ENCODE results near the gene PTHLH.

PTHLH gene

DNA sequence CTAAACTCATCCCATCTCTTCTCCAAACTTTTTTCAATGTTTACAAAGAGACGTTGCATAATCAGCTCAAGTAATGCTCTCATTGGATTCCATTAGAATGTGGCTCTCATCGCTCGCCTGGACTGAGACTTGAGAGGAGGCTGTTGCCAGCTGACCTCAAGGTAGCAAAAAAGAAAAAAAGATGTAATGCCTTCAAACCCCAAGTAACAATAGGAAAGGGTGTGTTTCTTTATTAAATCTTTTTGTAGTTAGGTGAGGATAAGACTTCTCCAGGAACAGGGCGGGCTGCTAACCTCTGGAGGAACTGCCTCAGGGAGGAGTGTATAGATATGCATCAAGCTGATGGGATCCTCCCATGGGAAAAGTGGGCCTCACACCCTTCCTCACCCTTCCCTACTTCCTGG is 956 bp upstream of the PTHLH start:
- DNase-seq, result no peak

DNA sequence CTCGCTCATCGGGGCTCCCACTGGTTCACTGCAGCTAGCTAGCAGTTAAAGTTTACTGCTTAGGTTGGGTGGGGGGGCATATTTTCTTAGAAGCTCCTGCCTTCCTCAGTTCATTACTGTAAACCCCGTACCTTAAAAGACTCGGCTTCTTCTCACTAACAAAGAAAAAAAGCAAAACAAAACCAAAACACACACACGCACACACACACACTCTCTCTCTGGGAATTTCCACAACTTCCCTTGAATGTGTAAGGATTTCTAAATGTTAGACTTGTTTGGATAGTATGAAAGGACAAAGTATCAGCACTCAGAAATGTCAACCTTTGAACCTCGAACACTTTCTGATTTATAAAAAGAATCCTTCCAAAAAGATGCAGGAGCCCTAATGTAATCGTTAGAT is 927 bp downstream of the PTHLH start:
- no peak for DNase-seq

DNA sequence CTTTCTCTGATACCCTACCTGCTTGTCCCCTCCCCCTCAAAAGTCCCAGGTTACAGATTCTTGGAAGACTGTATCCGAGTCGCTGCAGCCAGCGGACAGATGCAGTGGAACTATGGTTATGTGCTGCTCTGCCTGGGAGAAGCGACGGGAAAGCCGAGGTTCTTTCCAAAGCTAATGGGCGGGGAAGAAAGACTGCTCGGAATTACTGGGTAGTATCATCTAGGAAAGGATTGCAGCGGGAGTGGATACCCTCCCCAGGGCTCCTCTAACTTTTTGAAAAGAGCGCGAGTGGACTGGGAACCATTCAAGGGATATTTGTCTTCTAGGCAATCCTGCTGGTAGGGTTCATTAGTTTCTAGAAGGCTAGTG is 1.4 kb downstream of the PTHLH start:
- peak; percentile 83 for DNase-seq

DNA sequence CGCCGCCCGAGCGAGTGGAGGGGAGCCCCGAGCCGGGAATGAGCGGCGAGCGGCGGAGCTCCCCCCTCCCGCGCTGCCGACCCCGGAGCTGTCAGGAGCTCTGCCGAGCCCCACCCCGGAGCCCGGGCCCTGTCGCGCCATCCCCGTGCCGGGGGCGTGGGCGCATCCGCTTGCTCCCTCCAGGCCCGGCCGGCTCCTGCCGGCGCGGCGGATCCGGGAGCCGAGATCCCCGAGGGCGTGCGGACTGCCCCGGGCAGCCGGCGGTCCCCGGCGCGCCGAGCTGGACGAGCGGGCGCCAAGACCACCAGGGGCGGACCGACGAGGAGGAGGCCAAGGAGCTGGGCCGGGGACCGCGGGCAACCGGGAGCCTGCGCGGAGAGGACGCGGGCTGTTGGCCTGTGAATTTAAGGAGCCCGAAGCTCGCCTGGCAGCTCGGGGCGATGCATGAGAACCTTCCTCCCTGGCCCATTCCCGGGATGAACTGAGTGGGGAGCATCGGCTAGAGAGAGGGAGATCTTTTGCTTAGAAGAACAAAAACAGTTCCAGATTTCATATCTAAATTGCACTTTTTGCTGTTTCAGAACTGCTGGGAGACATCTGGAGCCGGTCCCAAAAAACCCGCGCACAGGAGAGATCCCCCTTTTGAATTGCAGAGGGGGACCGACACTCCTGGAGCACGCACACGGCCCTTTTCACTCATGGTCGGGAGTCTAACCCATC is 2.0 kb downstream of the PTHLH start:
- peak; percentile 79 for DNase-seq

DNA sequence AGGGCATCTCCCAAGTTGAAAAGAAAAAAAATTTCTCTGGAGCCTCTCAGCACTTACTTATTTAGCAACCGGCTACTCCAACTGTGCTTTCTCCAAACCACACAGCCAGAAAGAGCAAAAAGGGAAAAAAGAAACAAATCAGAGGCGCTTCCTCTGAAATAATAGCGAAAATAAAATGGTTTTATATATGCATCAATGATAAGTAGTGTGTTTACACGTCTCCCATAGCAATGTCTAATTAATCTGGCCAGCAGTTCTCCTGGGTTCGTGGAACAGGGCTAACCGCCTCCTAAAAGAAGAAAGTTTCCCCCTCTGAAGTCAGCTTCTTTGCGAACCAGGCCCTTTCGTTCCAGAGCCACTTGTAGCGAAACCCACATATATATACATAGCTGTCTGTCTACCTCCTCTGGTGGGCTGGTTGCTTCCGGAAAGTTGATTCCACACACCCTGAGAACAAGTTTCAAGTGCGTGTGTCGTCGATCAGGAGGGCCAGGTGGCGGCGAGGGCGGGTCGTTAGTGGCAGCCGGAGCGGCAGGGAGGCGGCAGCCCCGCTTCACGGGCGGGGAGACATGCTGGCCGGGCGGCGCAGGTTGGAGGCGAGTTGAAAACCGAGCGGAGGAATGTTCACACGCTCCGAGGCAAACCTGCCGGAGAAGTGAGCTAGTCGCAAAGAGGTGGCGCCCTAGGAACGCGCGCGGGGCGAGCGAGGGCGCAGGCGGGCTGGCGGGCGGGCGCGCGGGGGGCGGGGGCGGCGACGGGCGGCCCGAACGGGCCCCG is 2.7 kb downstream of the PTHLH start:
- peak; percentile 97 for DNase-seq

DNA sequence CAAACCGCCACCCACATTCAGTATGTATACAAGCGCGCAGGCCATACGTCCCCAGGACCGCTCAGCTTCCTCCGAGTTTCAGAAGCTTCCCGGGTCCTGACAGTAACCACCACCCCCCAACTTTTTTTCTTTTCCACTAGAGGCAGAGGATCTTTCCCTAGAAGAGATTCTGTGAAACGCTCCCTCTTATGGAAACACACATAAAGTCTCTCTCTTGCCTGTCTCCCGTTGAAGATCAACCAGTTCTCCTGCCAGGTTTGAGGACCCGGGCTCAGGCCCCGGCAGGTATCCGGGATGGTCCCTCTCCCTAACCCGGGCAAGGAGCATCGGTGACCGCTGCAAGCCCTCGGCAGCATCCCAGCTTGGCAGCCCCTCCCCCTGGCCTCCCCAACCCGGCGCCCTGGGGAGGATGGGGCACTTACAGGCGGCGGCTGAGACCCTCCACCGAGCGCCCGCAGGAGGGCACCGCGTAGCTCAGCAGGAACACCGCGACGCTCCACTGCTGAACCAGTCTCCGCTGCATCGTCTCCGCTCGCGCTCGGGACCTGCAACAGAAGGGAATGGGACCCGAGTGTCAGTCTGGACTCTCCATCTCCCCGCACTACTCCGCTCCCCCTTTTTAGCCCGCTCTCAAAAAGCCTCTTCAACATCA is 3.4 kb downstream of the PTHLH start:
- DNase-seq, result peak; percentile 80

DNA sequence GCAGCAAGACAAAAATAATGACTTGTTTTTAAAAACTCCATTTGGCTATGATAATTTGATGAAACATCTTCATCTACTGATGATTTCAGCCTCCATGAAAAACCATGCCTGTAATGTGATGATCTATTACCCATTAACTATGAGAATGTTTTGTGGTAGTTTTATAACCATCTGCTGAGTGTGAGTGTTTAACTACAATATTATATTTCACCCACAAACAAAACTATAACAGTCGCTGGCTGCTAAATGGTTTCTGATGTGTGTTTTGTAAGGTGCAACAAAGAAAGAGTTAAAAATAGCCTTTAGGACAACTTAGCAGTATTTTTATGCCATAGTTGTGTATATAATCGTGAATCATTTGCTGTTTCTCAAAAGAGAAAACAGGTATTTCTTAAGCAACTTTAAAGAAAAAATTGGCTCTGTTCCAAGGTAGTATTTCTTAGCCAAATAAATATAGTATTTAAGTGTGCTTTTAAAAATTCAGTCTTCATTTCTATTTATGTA is 4.9 kb downstream of the PTHLH start:
- DNase-seq, result no peak

DNA sequence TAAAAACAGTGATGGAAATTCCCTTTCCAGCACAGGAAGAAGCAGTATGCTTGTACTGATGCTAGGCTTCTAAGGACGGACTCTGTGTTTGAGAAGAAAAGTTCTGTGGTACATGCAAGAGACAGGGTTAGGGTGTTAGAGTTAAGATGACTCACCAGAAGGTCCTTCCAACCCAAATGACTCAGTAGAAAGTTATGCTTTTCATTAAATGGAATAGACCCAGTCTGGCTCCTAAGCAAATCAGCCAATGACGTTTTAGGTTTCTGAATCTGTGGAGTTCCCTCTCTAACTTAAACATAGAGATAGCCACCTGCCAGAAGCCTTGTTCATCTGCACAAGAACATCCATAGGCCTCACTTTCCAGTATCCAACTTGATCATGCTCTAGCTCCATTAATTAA is 5.7 kb downstream of the PTHLH start:
- peak; percentile 81 for DNase-seq

DNA sequence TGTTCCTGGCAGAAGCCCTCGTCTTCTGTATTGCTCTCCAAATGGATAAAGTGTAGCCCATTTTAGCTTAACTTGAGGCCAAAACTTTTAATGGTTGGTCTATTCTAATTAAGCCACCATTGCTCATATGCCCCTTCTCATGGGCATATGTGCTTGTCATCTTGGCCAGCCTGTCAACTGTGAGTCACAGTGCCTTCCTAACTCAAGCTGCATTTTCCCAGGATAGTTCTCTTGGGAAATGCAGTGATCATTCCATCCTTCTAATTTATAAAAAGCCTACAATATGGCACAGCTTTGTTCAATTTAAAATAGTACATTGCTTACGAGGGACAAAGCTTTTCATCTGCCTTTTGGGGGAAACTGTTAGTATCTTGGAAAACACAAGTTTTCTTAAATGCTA is 6.6 kb downstream of the PTHLH start:
- DNase-seq, result no peak

DNA sequence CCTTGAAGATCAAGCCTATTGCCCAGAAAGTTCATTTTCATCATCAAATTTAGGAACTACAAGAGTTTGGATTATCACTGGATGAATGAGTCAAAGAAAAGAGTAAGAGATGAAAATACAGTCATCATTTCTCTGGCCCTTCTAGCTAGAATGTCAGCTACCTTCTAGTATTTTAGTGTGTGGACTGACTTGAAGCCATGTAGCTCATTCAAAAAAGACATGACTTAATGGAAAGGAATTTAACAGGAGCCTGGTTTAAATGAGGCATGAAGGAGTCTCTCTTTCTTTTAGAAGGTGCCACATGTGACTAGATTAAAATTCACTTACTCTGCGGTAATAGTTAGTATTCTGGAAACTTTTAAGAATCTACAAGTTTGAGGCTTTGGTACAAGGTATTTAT is 7.1 kb downstream of the PTHLH start:
- no peak for DNase-seq

DNA sequence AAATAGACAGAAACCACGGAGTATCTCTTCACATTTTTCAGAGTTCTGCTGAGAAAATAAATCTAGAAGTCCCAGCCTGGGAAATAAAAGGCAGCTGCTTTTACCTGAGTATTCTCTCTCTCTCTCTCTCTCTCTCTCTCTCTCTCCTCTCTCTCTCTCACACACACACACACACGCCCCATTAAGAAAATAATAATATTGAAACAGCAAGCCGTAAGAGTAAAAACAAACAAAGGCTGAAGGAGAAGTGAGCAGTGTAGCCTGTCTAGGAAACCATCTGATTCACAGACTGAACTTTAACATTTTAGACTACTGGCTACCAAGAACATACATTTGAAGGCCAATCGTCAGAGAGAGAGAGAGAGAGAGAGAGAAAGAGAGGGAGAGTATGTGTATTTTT is 8.4 kb downstream of the PTHLH start:
- DNase-seq, result no peak

DNA sequence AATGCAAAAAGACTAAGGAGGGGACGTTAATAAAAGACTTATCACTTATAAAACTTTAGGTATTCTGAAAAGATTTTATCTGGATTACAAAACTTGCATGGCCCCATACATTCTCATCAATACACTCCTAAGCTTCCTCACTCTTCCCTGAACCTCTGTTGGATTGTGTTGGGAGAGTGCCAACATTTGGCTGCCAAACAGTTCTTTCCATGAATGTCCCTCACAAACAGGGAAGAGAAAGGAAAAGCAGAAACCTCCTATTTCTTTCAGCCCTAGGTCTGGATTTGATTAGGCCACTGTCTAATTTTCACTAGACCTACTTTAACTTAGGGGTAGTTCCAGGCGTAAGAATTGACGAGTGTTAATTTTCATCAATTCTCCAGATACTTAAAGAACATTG is 11.7 kb downstream of the PTHLH start:
- no peak for DNase-seq

DNA sequence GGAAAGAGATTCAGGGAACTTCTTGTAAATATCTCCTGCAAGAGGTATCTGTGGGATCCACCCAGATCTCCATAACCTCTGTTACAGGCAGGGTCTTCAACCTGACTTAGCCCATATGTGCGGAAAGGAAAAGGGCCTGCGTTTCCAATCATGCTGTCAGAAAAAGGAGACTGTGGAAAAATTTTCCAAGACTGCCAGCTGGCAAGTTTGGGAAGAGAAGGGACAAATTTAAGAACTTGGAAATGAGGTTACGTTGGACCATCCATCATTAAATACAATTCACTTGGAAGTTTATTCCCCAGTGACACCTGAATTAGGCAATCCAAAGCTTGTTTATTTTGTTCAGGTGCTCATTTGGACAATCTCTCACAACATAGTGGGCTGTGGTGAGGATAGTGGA is 13.9 kb downstream of the PTHLH start:
- no peak for DNase-seq

DNA sequence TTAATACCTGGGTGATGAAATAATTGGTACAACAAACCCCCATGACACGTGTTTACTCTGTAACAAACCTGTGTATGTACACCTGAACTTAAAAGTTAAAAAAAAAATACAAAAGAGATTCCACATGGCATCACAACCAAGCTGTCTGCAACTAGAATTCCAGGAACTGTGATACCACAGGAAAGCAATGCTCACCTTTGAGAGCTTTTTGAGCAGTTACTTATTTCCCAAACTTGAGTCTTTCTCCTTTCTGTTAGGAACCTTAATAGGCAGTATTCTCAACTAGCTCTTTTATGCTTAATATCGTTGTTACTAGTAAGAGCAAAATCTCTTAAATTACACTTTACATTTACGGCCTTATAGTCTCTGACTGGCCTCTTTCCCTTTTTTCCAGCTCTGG is 15.2 kb downstream of the PTHLH start:
- DNase-seq, result no peak

DNA sequence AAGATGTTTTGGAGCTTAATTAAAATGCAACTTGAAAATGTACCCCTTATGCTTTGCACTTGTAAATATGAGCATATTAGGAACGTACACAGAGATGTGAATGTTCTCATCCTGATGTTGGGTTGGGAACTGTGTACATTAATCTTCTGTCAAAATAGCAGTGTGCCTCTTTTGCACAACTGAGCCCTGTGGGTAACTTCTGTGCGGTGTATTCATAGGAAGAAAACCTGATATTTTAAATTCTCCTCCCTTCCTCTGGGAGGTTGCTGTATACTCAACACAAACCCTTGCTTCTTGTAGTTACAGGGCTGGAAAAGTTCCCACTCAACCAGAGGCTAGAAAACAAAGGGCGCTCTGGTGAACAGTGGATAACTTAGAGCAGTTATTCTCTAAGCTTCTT is 18.7 kb downstream of the PTHLH start:
- no peak for DNase-seq

DNA sequence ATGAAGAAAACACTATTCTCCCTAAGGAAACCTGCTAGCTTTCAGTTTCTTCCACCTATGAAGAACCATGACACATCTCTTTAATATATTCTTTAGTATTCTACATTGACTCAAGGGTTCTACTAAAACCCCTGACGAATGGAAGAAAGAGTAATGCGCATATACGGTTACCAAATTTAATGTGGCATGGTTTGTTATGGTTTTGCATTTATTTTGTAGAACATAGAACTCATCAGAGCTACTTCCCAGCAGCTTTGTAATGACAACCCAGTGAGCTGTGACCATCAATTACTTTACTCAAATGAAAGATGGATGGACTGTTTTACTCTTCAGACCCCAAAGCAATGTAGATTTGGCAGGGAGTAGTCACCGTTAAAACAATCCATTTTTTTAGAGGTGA is 19.2 kb downstream of the PTHLH start:
- no peak for DNase-seq

DNA sequence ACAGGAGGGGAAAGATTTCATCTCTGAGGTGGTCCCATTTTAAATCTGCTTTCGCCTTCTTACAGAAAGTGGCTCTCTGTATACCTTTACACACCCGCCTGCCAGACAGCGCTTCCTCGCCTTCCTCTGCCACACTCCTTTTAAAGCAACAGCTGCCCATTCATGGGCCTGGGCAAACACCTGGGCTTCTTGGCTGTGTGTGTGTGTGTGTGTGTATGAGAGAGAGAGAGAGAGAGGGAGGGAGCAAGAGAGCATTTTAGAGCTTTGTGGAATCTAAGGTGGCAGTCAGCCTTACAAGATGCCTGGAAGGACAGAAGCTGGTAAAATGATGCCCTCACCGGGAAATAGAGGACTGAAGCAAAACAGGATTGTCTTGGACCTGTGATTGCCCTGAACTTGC is 20.0 kb downstream of the PTHLH start:
- DNase-seq, result peak; percentile 58

DNA sequence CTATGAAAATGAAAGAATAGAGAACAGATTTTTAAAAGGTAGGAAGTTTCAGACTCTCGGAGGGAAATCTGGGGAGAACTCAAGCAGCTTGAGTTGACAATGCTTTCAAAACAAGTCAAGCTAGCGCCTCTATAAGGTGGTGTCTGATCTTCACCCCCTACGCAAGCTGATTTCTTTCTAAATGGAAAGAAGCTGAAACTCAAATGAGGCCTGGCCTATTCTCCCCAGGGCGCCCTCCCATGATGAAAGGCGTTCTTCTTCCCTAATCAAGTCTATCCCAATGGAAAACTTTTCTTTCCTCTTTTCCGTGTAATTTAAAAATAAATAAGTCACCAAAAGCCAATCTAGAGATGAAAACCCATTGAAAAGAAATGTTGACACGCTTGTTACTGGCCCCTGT is 20.6 kb downstream of the PTHLH start:
- DNase-seq, result peak; percentile 48

DNA sequence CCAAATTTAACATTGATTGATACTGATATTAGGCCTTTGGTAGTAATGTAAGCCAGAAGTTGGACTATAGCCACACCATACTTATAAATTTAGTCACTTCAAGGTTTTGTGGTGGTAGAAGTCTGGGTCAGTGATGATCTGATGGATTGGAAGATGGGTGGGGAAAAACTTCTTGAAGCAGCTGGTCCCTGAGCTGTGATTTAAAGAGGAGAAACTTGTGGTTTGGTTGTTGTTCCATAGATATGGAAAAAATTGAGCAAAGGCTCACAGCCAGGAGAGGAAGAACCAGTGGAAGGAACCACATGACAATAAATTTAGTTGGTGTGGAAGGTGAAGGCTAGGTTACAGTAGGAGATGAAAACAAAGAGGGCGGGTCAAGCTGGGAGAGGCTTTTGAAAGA is 26.1 kb downstream of the PTHLH start:
- no peak for DNase-seq

DNA sequence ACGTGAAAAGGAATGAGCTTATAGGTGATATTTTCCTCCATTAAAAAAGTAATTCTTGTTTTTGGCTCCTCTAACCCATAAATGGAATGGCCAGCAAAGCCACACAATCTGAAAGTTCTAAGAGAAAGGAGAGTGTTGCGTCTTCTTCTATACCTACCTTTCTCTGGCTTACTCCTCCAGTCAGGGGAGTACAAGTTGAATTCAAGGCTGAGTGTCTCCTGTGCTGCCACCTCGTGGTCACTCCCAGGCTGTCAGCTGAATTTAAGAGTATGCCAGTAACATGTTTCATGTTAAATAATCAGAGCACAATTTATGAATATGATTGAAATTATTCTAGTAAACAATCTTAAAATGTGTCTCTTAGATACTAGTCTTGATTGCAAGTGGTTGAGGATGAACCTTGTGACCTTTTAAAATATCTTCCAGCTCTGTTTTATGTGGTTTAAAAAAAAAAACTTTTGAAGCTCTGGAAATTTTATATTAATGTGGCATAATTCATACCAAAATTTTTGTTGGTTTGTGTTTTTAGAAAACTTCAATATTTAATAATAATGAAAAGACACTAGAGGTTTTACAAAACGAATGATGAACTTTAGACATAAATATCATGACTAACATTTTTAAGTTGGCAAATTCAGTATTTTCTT is 31.7 kb downstream of the PTHLH start:
- peak; percentile 87 for DNase-seq

DNA sequence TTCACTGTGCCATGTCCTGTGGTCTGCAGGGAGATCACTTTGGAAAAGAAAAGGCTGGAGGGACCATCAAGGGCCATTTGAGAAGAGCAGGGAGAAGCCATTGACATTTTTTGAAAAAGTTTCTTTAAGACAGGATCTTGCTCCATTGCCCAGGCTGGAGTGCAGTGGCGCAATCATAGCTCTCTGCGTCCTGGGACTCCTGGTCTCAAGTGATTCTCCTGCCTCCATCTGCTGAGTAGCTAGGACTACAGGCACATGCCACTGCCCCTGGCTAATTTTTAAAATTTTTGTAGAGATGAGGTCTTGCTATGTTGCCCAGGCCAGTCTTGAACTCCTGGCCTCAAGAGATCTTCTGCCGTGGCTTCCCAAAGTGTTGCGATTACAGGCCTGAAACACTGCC is 32.3 kb downstream of the PTHLH start:
- no peak for DNase-seq

DNA sequence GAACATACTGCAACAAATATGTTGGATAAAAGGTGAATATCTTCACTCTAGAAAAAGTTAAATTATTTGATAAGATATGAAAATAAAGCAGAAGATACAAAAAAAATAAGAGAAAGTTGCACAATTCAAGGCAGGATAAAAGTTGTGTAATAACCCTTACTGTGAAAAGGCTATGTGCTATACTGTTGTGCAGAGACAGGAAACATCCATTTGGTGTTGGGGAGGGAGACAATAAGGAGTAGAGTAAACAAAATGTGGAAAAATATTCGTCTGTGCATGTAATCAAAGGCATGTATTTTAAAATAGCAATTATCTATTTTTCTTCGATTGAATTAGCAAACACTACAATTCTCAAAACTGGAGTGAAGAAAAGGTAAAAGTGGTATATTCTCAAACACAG is 34.8 kb downstream of the PTHLH start:
- DNase-seq, result no peak

DNA sequence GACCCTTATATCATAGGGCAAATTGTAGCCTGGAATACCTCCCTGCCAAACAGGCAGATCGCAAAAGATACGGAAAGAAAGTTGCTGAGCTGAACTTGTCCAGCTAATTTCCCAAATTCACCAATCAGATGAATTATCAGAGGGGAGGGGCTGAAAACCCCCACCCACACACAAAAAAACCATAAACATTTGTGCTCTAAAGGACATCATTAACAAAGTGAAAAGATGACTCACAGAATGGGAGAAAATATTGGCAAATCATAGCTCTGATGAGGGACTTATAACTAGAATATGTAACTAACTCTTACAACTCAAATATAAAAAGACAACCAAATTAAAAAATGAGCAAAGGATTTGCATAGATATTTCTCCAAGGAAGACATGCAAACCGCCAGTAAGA is 36.3 kb downstream of the PTHLH start:
- DNase-seq, result peak; percentile 50

DNA sequence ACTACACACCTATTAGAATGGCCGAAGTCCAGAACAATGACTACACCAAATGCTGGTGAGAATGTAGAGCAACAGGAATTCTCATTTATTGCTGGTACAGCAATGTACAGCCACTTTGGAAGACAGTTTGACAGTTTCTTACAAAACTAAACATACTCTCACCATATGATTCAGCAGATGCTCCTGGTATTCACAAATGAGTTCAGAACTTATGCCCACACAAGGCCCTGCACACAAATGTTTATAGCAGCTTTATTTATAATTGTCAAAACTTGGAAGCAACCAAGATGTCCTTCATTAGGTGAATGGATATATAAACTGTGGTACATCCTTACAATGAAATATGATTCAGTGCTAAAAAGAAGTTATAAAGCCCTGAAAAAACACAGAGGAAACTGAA is 38.3 kb downstream of the PTHLH start:
- DNase-seq, result no peak

All from islet precursor cell (in vitro differentiated cells).